M059J (cell line): ENCODE results near the gene NHLRC2. TPM values are rescaled to one million over a fixed set of nuclear protein-coding genes. Genes with fewer than 3 reads are reported as not detected.

Source experiments
- total RNA-seq: library from RNA; depleted of rRNA; stranded (reverse); fragments of >200 nt; shearing (Covaris generic); gene quantifications from 2 replicates; pipeline ENCODE4 v1.2.3, GENCODE V29; 2014; rRNA removed

Gene NHLRC2
- total RNA-seq, 1 experiment from 2014 or later: 9.3 TPM

Other genes with a start within 250 kb of the NHLRC2 start
- gene NRAP, start 190.6 kb upstream of the NHLRC2 start, total RNA-seq: not detected in 2 replicates
- gene CASP7, start 174.7 kb upstream of the NHLRC2 start, total RNA-seq: 53.8 and 61.0 TPM in 2 replicates
- gene PLEKHS1, start 103.0 kb upstream of the NHLRC2 start, total RNA-seq: 1.0 and 1.1 TPM in 2 replicates
- gene DCLRE1A, start 579 bp upstream of the NHLRC2 start, total RNA-seq: 6.9 and 10.4 TPM in 2 replicates
- gene ADRB1, start 189.2 kb downstream of the NHLRC2 start, total RNA-seq: 0.12 and 0.52 TPM in 2 replicates